K562 (cell line): ENCODE data around the gene ILK. TPM values are rescaled to one million over a fixed set of nuclear protein-coding genes. Genes with fewer than 3 reads are reported as not detected.

Experiments
- AFF1 ChIP-seq, 2 experiments: fragments of 450-650 bp; IDR thresholded peaks; 2 replicates each; pipeline ENCODE4 v1.6.1; 2018; ENCODE audit warnings: mild to moderate bottlenecking in 2 of 2, low read depth in 1 of 2; ENCODE audit not compliant: partially characterized antibody in 2 of 2
- DPF2 ChIP-seq: fragments of 450-650 bp; IDR thresholded peaks from 2 replicates; pipeline ENCODE4 v1.6.1; 2016
- FUS ChIP-seq: fragments of 200-400 bp; formaldehyde crosslinking; optimal IDR thresholded peaks from 2 replicates; pipeline ENCODE3; 2017; ENCODE audit warnings: low read depth, low read length
- HMGXB4 ChIP-seq: sonication (generic); formaldehyde crosslinking; IDR thresholded peaks from 2 replicates; pipeline ENCODE4 v1.8.1; 2023; ENCODE audit warnings: mild to moderate bottlenecking, missing genetic modification reagents
- MAZ ChIP-seq, 2 experiments: fragments of 450-650 bp in 1 of 2; sonication (generic) in 1 of 2; formaldehyde crosslinking; IDR thresholded peaks in 1 of 2; conservative IDR thresholded peaks in 1 of 2; 2 replicates each; pipeline versions ENCODE4 v1.4.0 to v1.5.0; 2020; ENCODE audit warnings: mild to moderate bottlenecking in 1 of 2, missing genetic modification reagents in 1 of 2
- MCM7 ChIP-seq, 2 experiments: fragments of 450-650 bp; IDR thresholded peaks; 2 replicates each; pipeline ENCODE4 v1.6.1; 2016 to 2018
- MEIS2 ChIP-seq: fragments of 450-650 bp; IDR thresholded peaks from 2 replicates; pipeline ENCODE4 v1.6.1; 2014; ENCODE audit warnings: mild to moderate bottlenecking; ENCODE audit not compliant: partially characterized antibody
- RBM22 ChIP-seq: fragments of 200-400 bp; formaldehyde crosslinking; IDR thresholded peaks from 2 replicates; pipeline ENCODE4 v1.6.1; 2018; ENCODE audit warnings: low read length, low read depth; ENCODE audit not compliant: poor library complexity, severe bottlenecking
- SMARCE1 ChIP-seq: fragments of 450-650 bp; IDR thresholded peaks from 2 replicates; pipeline ENCODE4 v1.7.1; 2016; ENCODE audit warnings: mild to moderate bottlenecking
- TAF1 ChIP-seq: IDR thresholded peaks from 2 replicates; pipeline ENCODE4 v1.6.1; 2011; ENCODE audit warnings: mild to moderate bottlenecking, low read length, moderate library complexity; ENCODE audit not compliant: insufficient read depth, control insufficient read depth, severe bottlenecking; ENCODE audit errors: extremely low read depth
- TOE1 ChIP-seq, 2 experiments: fragments of 450-650 bp in 1 of 2; sonication (generic) in 1 of 2; formaldehyde crosslinking in 1 of 2; IDR thresholded peaks; 2 replicates each; pipeline versions ENCODE4 v1.7.1 to v1.8.0; 2016 to 2022; ENCODE audit warnings: borderline replicate concordance in 2 of 2, mild to moderate bottlenecking in 2 of 2, antibody characterized with exemption in 1 of 2, inconsistent platforms in 1 of 2, low read depth in 1 of 2, missing genetic modification reagents in 1 of 2, moderate library complexity in 1 of 2
- ZBTB5 ChIP-seq: fragments of 450-650 bp; IDR thresholded peaks from 2 replicates; pipeline ENCODE4 v1.6.1; 2017; ENCODE audit warnings: antibody characterized with exemption
- ZNF140 ChIP-seq: fragments of 250-450 bp; sonication (Bioruptor Pico); IDR thresholded peaks from 2 replicates; pipeline ENCODE4 v1.8.0; 2021; ENCODE audit warnings: moderate library complexity, mild to moderate bottlenecking, inconsistent platforms
- ZNF512 ChIP-seq: IDR thresholded peaks from 2 replicates; pipeline ENCODE4 v1.6.1; 2016; ENCODE audit warnings: missing genetic modification characterization, missing compliant biosample characterization
- ZNF764 ChIP-seq: fragments of 250-450 bp; sonication (Bioruptor Pico); IDR thresholded peaks from 2 replicates; pipeline ENCODE4 v1.4.0; 2020; ENCODE audit warnings: low read depth, mild to moderate bottlenecking, moderate library complexity
- polyA plus RNA-seq, 8 experiments: library from polyadenylated mRNA; depleted of rRNA in 4 of 8; stranded (reverse) in 5 of 8; unstranded in 3 of 8; fragments of >200 nt; fragmentation: Nextera tagmentation in 2 of 8; fragmentation: Illumina TruSeq in 1 of 8; extraction: Ambion mirVana in 2 of 8; extraction: Trizol in 1 of 8; gene quantifications; 2 replicates each; pipeline versions ENCODE4 v1.2.1 to v1.2.3, GENCODE V29; 2011 to 2014; ENCODE audit warnings: inconsistent platforms in 1 of 8, missing spikeins in 1 of 8
- total RNA-seq, 7 experiments: library from RNA; depleted of rRNA in 6 of 7; stranded (reverse); fragments of >200 nt in 6 of 7; fragmentation: Illumina TruSeq in 2 of 7; extraction: Trizol in 2 of 7; gene quantifications; 2 replicates each; pipeline versions ENCODE4 v1.2.1 to v1.2.3, GENCODE V29; 2011 to 2021; ENCODE audit warnings: low replicate concordance in 1 of 7

The ILK gene
- total and polyA plus RNA-seq, 9 of the 15 experiments (the other 6 are each of a cell fraction or from before 2014, with no cell fraction given) = 43.3 to 95.9 (median 58.9) TPM

GRCh38 chr11:6603287-6604080 lies at the start of gene ILK, which contains the start of gene RRP8 (continued):
- TF ChIP-seq AFF1 (IDR thresholded peaks at IDR 0.05; ENCODE audit: low read depth in 1 of 2, partially characterized antibody in 2 of 2) (peak in 1 of 2 experiments; percentile 41), DPF2 (no peak), MAZ (CRISPR knock-in tag; conservative IDR thresholded peaks at IDR 0.05 in 1 of 2, IDR thresholded peaks at IDR 0.05 in 1 of 2) (peak; percentile 85 to 97), TOE1 (IDR thresholded peaks at IDR 0.05; ENCODE audit: borderline replicate concordance) (peak; percentile 71; the same call in 1 of the 2 replicates), TOE1 (CRISPR knock-in tag; IDR thresholded peaks at IDR 0.05; ENCODE audit: borderline replicate concordance, low read depth) (no peak; the same call in 1 of the 2 replicates), ZNF512 (no peak), ZBTB5 (no peak), MCM7 (IDR thresholded peaks at IDR 0.05) (no peak), RBM22 (no peak), ZNF140 (CRISPR knock-in tag) (no peak), ZNF764 (CRISPR knock-in tag) (no peak), SMARCE1 (no peak), MEIS2 (peak; percentile 57), FUS (no peak), TAF1 (peak; percentile 95), HMGXB4 (CRISPR knock-in tag) (peak; percentile 25; the same call in 1 of the 2 replicates)
